ENCODE measurements around the gene DDX10. TPM values are rescaled to one million over a fixed set of nuclear protein-coding genes. Genes with fewer than 3 reads are reported as not detected.

The DDX10 gene
- polyA plus RNA-seq, 1 of the 3 experiments (the other 2 are of a cell fraction): 35.8 TPM

- TF ChIP-seq GABPA (IDR thresholded peaks at IDR 0.05; ENCODE audit: low read depth) (no peak), CHD2 (IDR thresholded peaks at IDR 0.05; ENCODE audit: low read length, partially characterized antibody) (no peak), POLR2AphosphoS5 (IDR thresholded peaks at IDR 0.05; ENCODE audit: low read depth, low read length) (no peak), EZH2phosphoT487 (IDR thresholded peaks at IDR 0.05; ENCODE audit: borderline replicate concordance, low read depth) (no peak), RCOR1 (IDR thresholded peaks at IDR 0.05; ENCODE audit: low read length) (no peak), RFX5 (IDR thresholded peaks at IDR 0.05; ENCODE audit: low read length) (no peak), SIN3A (IDR thresholded peaks at IDR 0.05; ENCODE audit: borderline replicate concordance, low read depth, low read length) (no peak), RAD21 (IDR thresholded peaks at IDR 0.05; ENCODE audit: low read length) (no peak), NRF1 (IDR thresholded peaks at IDR 0.05; ENCODE audit: low read depth, low read length) (no peak), USF1 (IDR thresholded peaks at IDR 0.05; ENCODE audit: borderline replicate concordance, low read depth) (no peak), GATA2 (CRISPR knock-in tag; IDR thresholded peaks at IDR 0.05) (no peak), MEF2A (IDR thresholded peaks at IDR 0.05; ENCODE audit: borderline replicate concordance, low read depth) (no peak), FOXM1 (IDR thresholded peaks at IDR 0.05; ENCODE audit: low read depth) (no peak), PBX3 (IDR thresholded peaks at IDR 0.05) (no peak), TAF1 (IDR thresholded peaks at IDR 0.05; ENCODE audit: borderline replicate concordance, low read depth, low read length) (no peak), CTCF (IDR thresholded peaks at IDR 0.05) (no peak), MAX (IDR thresholded peaks at IDR 0.05; ENCODE audit: low read depth) (no peak), YY1 (IDR thresholded peaks at IDR 0.05; ENCODE audit: low read depth) (no peak)
Measured at GRCh38 chr11:108616549-108616948, 48.3 kb upstream of the DDX10 start (continued).

GRCh38 chr11:108617055-108617454 is 47.8 kb upstream of the DDX10 start:
- Histone ChIP-seq H3K4me2 (no peak overlapping the region), H3K9me3 (no peaks in the 10 kb centered on the region), H3K4me1 (ENCODE audit: control insufficient read depth in 1 of 2, insufficient read depth in 2 of 2, low read depth in 1 of 2, low read length in 1 of 2) (peaks cover 0 to 3% of the 10 kb centered on the region in 2 experiments; a peak in 2 of 4 replicates), H3F3A (replicated peaks; ENCODE audit: insufficient read depth) (no peaks in the 10 kb centered on the region), H3K36me3 (replicated peaks in 1 of 2; ENCODE audit: control insufficient read depth in 1 of 2, insufficient read depth in 2 of 2, low read length in 1 of 2) (no peaks in the 10 kb centered on the region), H3K4me3 (ENCODE audit: low read depth in 2 of 2, low read length in 1 of 2) (no peak overlapping the region), H3K27me3 (ENCODE audit: insufficient read depth) (no peaks in the 10 kb centered on the region), H4K20me1 (ENCODE audit: insufficient read depth) (no peaks in the 10 kb centered on the region), H3K9me2 (no peaks in the 10 kb centered on the region), H3K27ac (ENCODE audit: low read depth in 2 of 2, low read length in 1 of 2) (peak overlapping the region in 1 of 2 experiments; percentile 39; a peak in 2 of 4 replicates), H2AFZ (ENCODE audit: low read depth) (no peak overlapping the region; the same call in 1 of the 2 replicates), H3K79me2 (ENCODE audit: insufficient read depth) (no peaks in the 10 kb centered on the region), H3K9ac (peak overlapping the region; percentile 25; the same call in 1 of the 2 replicates)
- CTCF ChIA-PET: interaction anchor here (1.3 kb wide), 1 partner anchor 32 kb away, joined by 3 read pairs; no protein-coding TSS in a partner anchor
- POLR2A ChIA-PET: no interaction called here
- TF ChIP-seq MXI1 (IDR thresholded peaks at IDR 0.05; ENCODE audit: low read depth, low read length) (no peak), SIN3A (IDR thresholded peaks at IDR 0.05; ENCODE audit: borderline replicate concordance, low read depth, low read length) (no peak), EZH2phosphoT487 (IDR thresholded peaks at IDR 0.05; ENCODE audit: borderline replicate concordance, low read depth) (no peak), FOXJ3 (CRISPR knock-in tag; IDR thresholded peaks at IDR 0.05) (no peak), GATA2 (CRISPR knock-in tag; IDR thresholded peaks at IDR 0.05) (no peak), PBX3 (IDR thresholded peaks at IDR 0.05) (no peak), TAF1 (IDR thresholded peaks at IDR 0.05; ENCODE audit: borderline replicate concordance, low read depth, low read length) (no peak), ZBTB33 (IDR thresholded peaks at IDR 0.05; ENCODE audit: borderline replicate concordance, low read depth) (no peak), JUND (IDR thresholded peaks at IDR 0.05) (no peak), SMC3 (IDR thresholded peaks at IDR 0.05; ENCODE audit: low read depth, low read length) (no peak), RXRA (IDR thresholded peaks at IDR 0.05; ENCODE audit: borderline replicate concordance, low read depth) (no peak), RAD21 (IDR thresholded peaks at IDR 0.05; ENCODE audit: low read length) (no peak)
- WGBS (ENCODE audit: low lambda C conversion rate): 95% methylated on average over 4 of the region's 4 CpGs
- DNase-seq: no peak

Data from SK-N-SH (cell line).